H1 (cell line): ENCODE data around the gene ZAR1L. TPM values are rescaled to one million over a fixed set of nuclear protein-coding genes. Genes with fewer than 3 reads are reported as not detected.

Experiments used
- ASH2L ChIP-seq: fragments of 200-600, 300-600 bp; sonication (generic); IDR thresholded peaks from one replicate; pipeline ENCODE4 v1.7.1; 2017; ENCODE audit warnings: low read length
- BACH1 ChIP-seq: IDR thresholded peaks from 2 replicates; pipeline ENCODE4 v1.6.1; 2012; ENCODE audit warnings: low read length, improper control_type of control experiment
- CBX5 ChIP-seq: fragments of 300-800, 300-1000 bp; sonication (generic); IDR thresholded peaks from 2 replicates; pipeline ENCODE4 v1.7.1; 2016; ENCODE audit warnings: antibody characterized with exemption, low read length, low read depth
- EP300 ChIP-seq, 2 experiments: IDR thresholded peaks; 1 replicate in 1 of 2; 2 replicates in 1 of 2; pipeline ENCODE4 v1.6.1; 2011 to 2012; ENCODE audit warnings: low read depth in 2 of 2, low read length in 2 of 2, mild to moderate bottlenecking in 2 of 2, borderline replicate concordance in 1 of 2, inconsistent platforms in 1 of 2, moderate library complexity in 1 of 2
- HDAC6 ChIP-seq: IDR thresholded peaks from one replicate; pipeline ENCODE4 v1.7.1; 2012; ENCODE audit warnings: low read depth, mild to moderate bottlenecking, inconsistent platforms, low read length, moderate library complexity
- JUN ChIP-seq: IDR thresholded peaks from 2 replicates; pipeline ENCODE4 v1.6.1; 2011; ENCODE audit warnings: low read depth, mild to moderate bottlenecking, improper control_type of control experiment, low read length
- KDM4A ChIP-seq: IDR thresholded peaks from one replicate; pipeline ENCODE4 v1.7.1; 2012; ENCODE audit warnings: low read depth, mild to moderate bottlenecking, moderate library complexity, low read length, inconsistent platforms; ENCODE audit not compliant: severe bottlenecking
- POLR2AphosphoS5 ChIP-seq: IDR thresholded peaks from 2 replicates; pipeline ENCODE4 v1.6.1; 2011; ENCODE audit warnings: low read depth, low read length
- RBBP5 ChIP-seq: IDR thresholded peaks from 2 replicates; pipeline ENCODE4 v1.7.1; 2012; ENCODE audit warnings: low read depth, mild to moderate bottlenecking, inconsistent platforms, low read length, moderate library complexity, borderline replicate concordance
- SP1 ChIP-seq: IDR thresholded peaks from 2 replicates; pipeline ENCODE4 v1.6.1; 2011; ENCODE audit warnings: low read depth, low read length
- SUZ12 ChIP-seq: fragments of 200-600 bp; sonication (generic); IDR thresholded peaks from 2 replicates; pipeline ENCODE4 v1.6.1; 2012; ENCODE audit warnings: mild to moderate bottlenecking, inconsistent platforms, low read length, moderate library complexity, mixed read lengths
- TAF1 ChIP-seq: IDR thresholded peaks from 2 replicates; pipeline ENCODE4 v1.6.1; 2011; ENCODE audit warnings: mild to moderate bottlenecking, low read depth, low read length
- TAF7 ChIP-seq: optimal IDR thresholded peaks from 2 replicates; pipeline ENCODE3; 2011; ENCODE audit warnings: low read depth, mild to moderate bottlenecking, inconsistent platforms, low read length, moderate library complexity, borderline replicate concordance
- TBP ChIP-seq: IDR thresholded peaks from 2 replicates; pipeline ENCODE4 v1.6.1; 2011; ENCODE audit warnings: low read depth, low read length, improper control_type of control experiment
- TEAD4 ChIP-seq: IDR thresholded peaks from 2 replicates; pipeline ENCODE4 v1.6.1; 2012; ENCODE audit warnings: low read depth, low read length, inconsistent platforms, mixed read lengths
- YY1 ChIP-seq: IDR thresholded peaks from 2 replicates; pipeline ENCODE4 v1.6.1; 2011; ENCODE audit warnings: low read depth, mild to moderate bottlenecking, low read length
- polyA plus RNA-seq, 7 experiments: library from polyadenylated mRNA; depleted of rRNA in 3 of 7; stranded (reverse) in 5 of 7; unstranded in 2 of 7; fragments of >200 nt in 5 of 7; fragments of 200-250 nt in 2 of 7; gene quantifications; 1 replicate in 5 of 7; 2 replicates in 1 of 7; 4 replicates in 1 of 7; pipeline versions ENCODE4 v1.2.1 to v1.2.3, GENCODE V29; 2011 to 2013; ENCODE audit warnings: missing spikeins in 2 of 7, mixed read lengths in 2 of 7
- total RNA-seq: library from RNA; stranded (reverse); fragmentation: NEBNext Ultra II Directional; extraction: Animal tissue kit (Norgen Biotek cat#: 25700); gene quantifications from 2 replicates; pipeline ENCODE4 v1.2.1, GENCODE V29; 2021
- TF ChIP-seq, protein P1 (sequence below): IDR thresholded peaks from 2 replicates; pipeline ENCODE4 v1.6.1; 2012; ENCODE audit warnings: inconsistent platforms
- TF ChIP-seq, protein P2 (sequence below): IDR thresholded peaks from 2 replicates; pipeline ENCODE4 v1.6.1; 2012; ENCODE audit warnings: inconsistent platforms
- TF ChIP-seq, protein P3 (sequence below): IDR thresholded peaks from 2 replicates; pipeline ENCODE4 v1.6.1; 2012; ENCODE audit warnings: low read length, inconsistent platforms
- TF ChIP-seq, protein P4 (sequence below): IDR thresholded peaks from 2 replicates; pipeline ENCODE4 v1.6.1; 2011; ENCODE audit warnings: low read depth, mild to moderate bottlenecking, low read length; ENCODE audit not compliant: insufficient read depth

Gene ZAR1L
- total and polyA plus RNA-seq, 2 of the 8 experiments (the other 6 are each of a cell fraction or from before 2014, with no cell fraction given) = 0.19 to 0.30 TPM

DNA sequence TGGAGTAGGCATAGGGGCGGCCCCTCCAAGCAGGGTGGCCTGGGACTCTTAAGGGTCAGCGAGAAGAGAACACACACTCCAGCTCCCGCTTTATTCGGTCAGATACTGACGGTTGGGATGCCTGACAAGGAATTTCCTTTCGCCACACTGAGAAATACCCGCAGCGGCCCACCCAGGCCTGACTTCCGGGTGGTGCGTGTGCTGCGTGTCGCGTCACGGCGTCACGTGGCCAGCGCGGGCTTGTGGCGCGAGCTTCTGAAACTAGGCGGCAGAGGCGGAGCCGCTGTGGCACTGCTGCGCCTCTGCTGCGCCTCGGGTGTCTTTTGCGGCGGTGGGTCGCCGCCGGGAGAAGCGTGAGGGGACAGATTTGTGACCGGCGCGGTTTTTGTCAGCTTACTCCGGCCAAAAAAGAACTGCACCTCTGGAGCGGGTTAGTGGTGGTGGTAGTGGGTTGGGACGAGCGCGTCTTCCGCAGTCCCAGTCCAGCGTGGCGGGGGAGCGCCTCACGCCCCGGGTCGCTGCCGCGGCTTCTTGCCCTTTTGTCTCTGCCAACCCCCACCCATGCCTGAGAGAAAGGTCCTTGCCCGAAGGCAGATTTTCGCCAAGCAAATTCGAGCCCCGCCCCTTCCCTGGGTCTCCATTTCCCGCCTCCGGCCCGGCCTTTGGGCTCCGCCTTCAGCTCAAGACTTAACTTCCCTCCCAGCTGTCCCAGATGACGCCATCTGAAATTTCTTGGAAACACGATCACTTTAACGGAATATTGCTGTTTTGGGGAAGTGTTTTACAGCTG, at the start of gene ZAR1L, which contains the start of gene BRCA2 (continued):
- TF ChIP-seq ASH2L = peak; percentile 75
- TF ChIP-seq, protein P1, sequence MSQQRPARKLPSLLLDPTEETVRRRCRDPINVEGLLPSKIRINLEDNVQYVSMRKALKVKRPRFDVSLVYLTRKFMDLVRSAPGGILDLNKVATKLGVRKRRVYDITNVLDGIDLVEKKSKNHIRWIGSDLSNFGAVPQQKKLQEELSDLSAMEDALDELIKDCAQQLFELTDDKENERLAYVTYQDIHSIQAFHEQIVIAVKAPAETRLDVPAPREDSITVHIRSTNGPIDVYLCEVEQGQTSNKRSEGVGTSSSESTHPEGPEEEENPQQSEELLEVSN = peak; percentile 65
- peak; percentile 85 for TF ChIP-seq BACH1
- TF ChIP-seq EP300 (IDR thresholded peaks at IDR 0.05; ENCODE audit: borderline replicate concordance in 1 of 2, low read depth in 2 of 2, low read length in 2 of 2) = no peak
- TF ChIP-seq HDAC6 = no peak
- 0 out of 2 replicates have a peak, but pooled peaks have one; percentile 20 for TF ChIP-seq SP1
- peak; percentile 82 for TF ChIP-seq TAF1
- TF ChIP-seq JUN = no peak
- TF ChIP-seq KDM4A = peak; percentile 77
- TF ChIP-seq TEAD4 = peak; percentile 63; the same call in 1 of the 2 replicates
- TF ChIP-seq, protein P2, sequence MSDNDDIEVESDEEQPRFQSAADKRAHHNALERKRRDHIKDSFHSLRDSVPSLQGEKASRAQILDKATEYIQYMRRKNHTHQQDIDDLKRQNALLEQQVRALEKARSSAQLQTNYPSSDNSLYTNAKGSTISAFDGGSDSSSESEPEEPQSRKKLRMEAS = peak; percentile 91
- peak; percentile 76 for TF ChIP-seq TBP
- TF ChIP-seq, protein P3, sequence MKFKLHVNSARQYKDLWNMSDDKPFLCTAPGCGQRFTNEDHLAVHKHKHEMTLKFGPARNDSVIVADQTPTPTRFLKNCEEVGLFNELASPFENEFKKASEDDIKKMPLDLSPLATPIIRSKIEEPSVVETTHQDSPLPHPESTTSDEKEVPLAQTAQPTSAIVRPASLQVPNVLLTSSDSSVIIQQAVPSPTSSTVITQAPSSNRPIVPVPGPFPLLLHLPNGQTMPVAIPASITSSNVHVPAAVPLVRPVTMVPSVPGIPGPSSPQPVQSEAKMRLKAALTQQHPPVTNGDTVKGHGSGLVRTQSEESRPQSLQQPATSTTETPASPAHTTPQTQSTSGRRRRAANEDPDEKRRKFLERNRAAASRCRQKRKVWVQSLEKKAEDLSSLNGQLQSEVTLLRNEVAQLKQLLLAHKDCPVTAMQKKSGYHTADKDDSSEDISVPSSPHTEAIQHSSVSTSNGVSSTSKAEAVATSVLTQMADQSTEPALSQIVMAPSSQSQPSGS = no peak
- peak; percentile 44; the same call in 1 of the 2 replicates for TF ChIP-seq SUZ12
- TF ChIP-seq YY1 = 0 out of 2 replicates have a peak, but pooled peaks have one; percentile 46
- TF ChIP-seq RBBP5 = 0 out of 2 replicates have a peak, but pooled peaks have one; percentile 66
- no peak for TF ChIP-seq CBX5
- TF ChIP-seq, protein P4, sequence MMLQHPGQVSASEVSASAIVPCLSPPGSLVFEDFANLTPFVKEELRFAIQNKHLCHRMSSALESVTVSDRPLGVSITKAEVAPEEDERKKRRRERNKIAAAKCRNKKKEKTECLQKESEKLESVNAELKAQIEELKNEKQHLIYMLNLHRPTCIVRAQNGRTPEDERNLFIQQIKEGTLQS = peak; percentile 66; the same call in 1 of the 2 replicates
- peak; percentile 55 for TF ChIP-seq TAF7
- peak; percentile 80 for TF ChIP-seq POLR2AphosphoS5
- TF ChIP-seq, all 59 proteins: peak for 20
